ENCODE measurements around the gene ODC1.

ODC1 gene

GRCh38 chr2:10400002-10400401 is 48.1 kb downstream of the ODC1 start:
- no peak for DNase-seq (ENCODE audit: low read depth)
- TF ChIP-seq CTCF (conservative IDR thresholded peaks at IDR 0.05; ENCODE audit: low read depth, low read length), result no peak
- H3K4me3 ChIP-seq (ENCODE audit: low read length), result no peak overlapping the region

GRCh38 chr2:10399358-10399757 is 48.8 kb downstream of the ODC1 start:
- no peak overlapping the region for H3K4me3 ChIP-seq (ENCODE audit: low read length)
- DNase-seq (ENCODE audit: low read depth), result no peak
- no peak for TF ChIP-seq CTCF (conservative IDR thresholded peaks at IDR 0.05; ENCODE audit: low read depth, low read length)

GRCh38 chr2:10398496-10398895 is 49.6 kb downstream of the ODC1 start:
- no peak for TF ChIP-seq CTCF (conservative IDR thresholded peaks at IDR 0.05; ENCODE audit: low read depth, low read length)
- DNase-seq (ENCODE audit: low read depth), result no peak

GRCh38 chr2:10397878-10398277 is 50.2 kb downstream of the ODC1 start:
- DNase-seq (ENCODE audit: low read depth), result no peak
- no peak for TF ChIP-seq CTCF (conservative IDR thresholded peaks at IDR 0.05; ENCODE audit: low read depth, low read length)
- no peak overlapping the region for H3K4me3 ChIP-seq (ENCODE audit: low read length)

More at GRCh38 chr2:10398496-10398895, 49.6 kb downstream of the ODC1 start:
- no peak overlapping the region for H3K4me3 ChIP-seq (ENCODE audit: low read length)

DNA sequence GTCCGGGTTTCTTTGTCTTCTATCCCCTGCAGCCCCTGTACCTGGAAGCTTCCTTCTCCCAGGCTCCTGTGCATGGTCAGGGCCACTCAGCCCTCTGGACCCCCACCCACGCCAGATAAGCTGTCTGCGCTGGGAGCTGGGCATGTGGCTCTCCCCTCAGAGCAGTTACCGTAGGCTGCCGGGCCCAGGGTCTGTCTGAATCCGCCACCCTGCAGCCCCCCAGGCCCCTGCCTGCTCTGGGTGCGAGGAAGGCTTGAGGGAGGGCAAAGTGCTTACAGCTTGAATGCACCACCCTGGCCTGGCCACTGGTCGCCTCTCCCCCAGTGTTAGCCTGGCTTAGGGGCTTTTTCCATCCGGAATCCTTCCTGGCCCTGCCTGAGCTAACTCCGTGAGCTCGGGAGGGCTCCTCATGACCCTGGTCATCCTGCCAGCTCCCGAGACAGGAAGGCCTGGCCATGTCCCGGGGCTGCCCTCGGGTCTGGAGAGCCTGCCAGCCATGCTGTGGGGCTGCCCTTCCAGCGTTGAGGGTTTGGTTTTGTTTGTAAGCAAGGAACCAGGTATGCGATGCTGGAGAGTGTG is 50.7 kb downstream of the ODC1 start:
- H3K4me3 ChIP-seq (ENCODE audit: low read length), result no peak overlapping the region
- no peak for DNase-seq (ENCODE audit: low read depth)
- TF ChIP-seq CTCF (conservative IDR thresholded peaks at IDR 0.05; ENCODE audit: low read depth, low read length), result no peak

- no peak overlapping the region for H3K4me3 ChIP-seq (ENCODE audit: low read length)
- TF ChIP-seq CTCF (conservative IDR thresholded peaks at IDR 0.05; ENCODE audit: low read depth, low read length), result no peak
- no peak for DNase-seq (ENCODE audit: low read depth)
Observed at GRCh38 chr2:10396464-10396863, 51.7 kb downstream of the ODC1 start.

DNA sequence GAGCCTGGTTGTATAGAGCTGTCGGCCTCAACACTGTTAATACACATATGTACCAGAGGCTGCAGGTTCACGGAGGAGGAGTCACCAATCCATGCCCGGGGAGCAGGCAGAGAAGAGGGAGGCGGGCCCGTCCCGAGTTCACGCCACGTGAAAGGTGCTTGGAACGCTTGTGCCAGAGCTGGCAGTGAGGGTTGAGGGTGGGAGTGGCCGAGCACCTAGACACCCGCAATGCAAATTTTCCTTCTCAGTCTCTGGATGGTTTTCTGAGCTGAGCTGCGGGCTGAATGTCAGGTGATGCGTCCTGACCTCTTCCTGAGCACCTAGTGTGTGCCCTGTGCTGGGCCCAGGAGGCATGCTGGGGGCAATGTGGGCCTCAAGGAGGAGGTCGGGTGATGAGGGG is 52.2 kb downstream of the ODC1 start:
- TF ChIP-seq CTCF (conservative IDR thresholded peaks at IDR 0.05; ENCODE audit: low read depth, low read length), result no peak
- H3K4me3 ChIP-seq (ENCODE audit: low read length), result no peak overlapping the region
- DNase-seq (ENCODE audit: low read depth), result no peak

All from retinal pigment epithelial cell (primary cell).